HL-60 (cell line): ENCODE results near the gene U2AF2.

Source experiments
- DNase-seq, 2 experiments: peaks; one replicate each; pipeline ENCODE4 v3.0.0-alpha.2; 2010 to 2020; ENCODE audit warnings: low read depth in 1 of 2, low spot score in 1 of 2
- H3K27ac ChIP-seq: fragments of 250-450 bp; sonication (Bioruptor Pico); replicated peaks from 2 replicates; pipeline ENCODE4 v1.5.1; 2020; ENCODE audit warnings: mild to moderate bottlenecking, moderate library complexity
- H3K27me3 ChIP-seq: fragments of 250-450 bp; sonication (Bioruptor Pico); 2 replicates; pipeline ENCODE4 v1.5.1; 2021; ENCODE audit warnings: mild to moderate bottlenecking, moderate library complexity; ENCODE audit not compliant: insufficient read depth, poor library complexity, severe bottlenecking
- H3K4me3 ChIP-seq: replicated peaks from 2 replicates; pipeline ENCODE4 v1.5.1; 2011; ENCODE audit warnings: mild to moderate bottlenecking, control low read depth, low read length; ENCODE audit not compliant: insufficient read depth
- CTCF ChIP-seq: IDR thresholded peaks from one replicate; pipeline ENCODE4 v1.5.1; 2011; ENCODE audit warnings: low read length, control low read depth, inconsistent platforms; ENCODE audit not compliant: insufficient read depth
- GABPA ChIP-seq: IDR thresholded peaks from 2 replicates; pipeline ENCODE4 v1.6.1; 2012; ENCODE audit warnings: low read depth
- POLR2AphosphoS5 ChIP-seq: IDR thresholded peaks from 2 replicates; pipeline ENCODE4 v1.6.1; 2012; ENCODE audit warnings: low read depth
- REST ChIP-seq: IDR thresholded peaks from 2 replicates; pipeline ENCODE4 v1.6.1; 2012; ENCODE audit warnings: low read depth; ENCODE audit not compliant: insufficient replicate concordance
- SPI1 ChIP-seq: IDR thresholded peaks from 2 replicates; pipeline ENCODE4 v1.6.1; 2012; ENCODE audit warnings: low read depth, mild to moderate bottlenecking, borderline replicate concordance

Gene U2AF2

GRCh38 chr19:55675661-55676354, 21.0 kb downstream of the U2AF2 start:
- H3K27me3 ChIP-seq = no peaks in the 10 kb centered on the region
- no peak for DNase-seq
- peak overlapping the region; percentile 65 for H3K4me3 ChIP-seq
- H3K27ac ChIP-seq = peak overlapping the region; percentile 60
- TF ChIP-seq REST (no peak), CTCF (no peak), SPI1 (no peak), GABPA (no peak), POLR2AphosphoS5 (no peak)

- Histone ChIP-seq H3K27ac (peak overlapping the region; percentile 60), H3K27me3 (no peaks in the 10 kb centered on the region), H3K4me3 (peak overlapping the region; percentile 65)
- DNase-seq = no peak
- TF ChIP-seq GABPA (no peak), CTCF (no peak)
Measured at GRCh38 chr19:55676383-55676782, 21.5 kb downstream of the U2AF2 start.

- no peak for DNase-seq
- peak overlapping the region; percentile 71 for H3K27ac ChIP-seq
- no peaks in the 10 kb centered on the region for H3K27me3 ChIP-seq
- peak overlapping the region; percentile 65 for H3K4me3 ChIP-seq
- TF ChIP-seq CTCF = no peak
- TF ChIP-seq POLR2AphosphoS5 = no peak
- no peak for TF ChIP-seq REST
- no peak for TF ChIP-seq SPI1
- no peak for TF ChIP-seq GABPA
Measured at GRCh38 chr19:55676889-55677505, 22.2 kb downstream of the U2AF2 start.
